ENCODE data around the gene PLCH1. TPM values are rescaled to one million over a fixed set of nuclear protein-coding genes. Genes with fewer than 3 reads are reported as not detected.

PLCH1 gene
- total RNA-seq: under 0.01 and 0.08 TPM in 2 replicates

GRCh38 chr3:155744626-155745324, at the start of gene PLCH1:
Gene PLCH1, minus strand, starts transcription at chr3:155745071. Its CDS starts 40,847 bp downstream, at chr3:155704224.

Other genes with a start within 250 kb of the PLCH1 start
- gene C3orf33, start 61.2 kb upstream of the PLCH1 start, total RNA-seq: 2.7 and 2.8 TPM in 2 replicates
- 27.2 and 28.1 TPM in 2 replicates for gene SLC33A1, start 109.4 kb upstream of the PLCH1 start, total RNA-seq
- gene GMPS, start 125.6 kb upstream of the PLCH1 start, total RNA-seq: 57.5 and 57.8 TPM in 2 replicates